Amygdala (tissue), 56 donors: Measurements from ENCODE around the gene CDX2.

Experiments used
- DNase-seq, 56 donors: peaks; one replicate each; lab custom pipeline; 2025; lab: John Stamatoyannopoulos, UW

The CDX2 gene

DNA sequence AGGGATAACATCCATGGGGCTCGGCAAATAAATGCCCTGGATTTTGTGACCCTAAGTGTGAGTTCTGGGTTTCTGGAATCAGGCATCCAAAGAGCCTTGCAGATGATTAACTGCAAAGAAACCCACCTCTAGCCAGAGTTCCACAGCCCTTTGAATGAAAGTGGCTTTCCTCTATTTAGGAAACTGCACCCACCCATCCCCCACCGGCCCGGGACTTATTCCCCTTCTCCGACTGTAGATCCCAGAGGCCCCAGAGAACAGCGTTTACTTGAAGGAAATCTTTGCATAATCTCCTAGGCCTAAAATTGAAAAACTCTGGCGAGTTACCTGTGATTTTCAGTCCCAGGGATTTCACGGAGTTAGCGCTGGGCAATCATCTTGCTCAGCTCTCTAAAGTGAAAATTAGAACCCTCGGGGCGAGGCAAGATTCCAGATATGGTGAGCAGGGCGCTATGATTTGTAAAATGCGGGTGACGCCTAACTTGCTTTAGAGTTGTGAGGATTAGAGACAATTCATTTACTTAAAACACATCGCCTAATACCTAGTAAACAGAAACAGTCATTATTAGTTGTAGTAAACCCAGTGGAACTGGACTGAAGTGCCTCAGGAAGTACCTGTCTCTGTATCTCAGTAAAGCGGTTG lies 10.0 kb upstream of the CDX2 start:
- DNase-seq, result no peak

DNA sequence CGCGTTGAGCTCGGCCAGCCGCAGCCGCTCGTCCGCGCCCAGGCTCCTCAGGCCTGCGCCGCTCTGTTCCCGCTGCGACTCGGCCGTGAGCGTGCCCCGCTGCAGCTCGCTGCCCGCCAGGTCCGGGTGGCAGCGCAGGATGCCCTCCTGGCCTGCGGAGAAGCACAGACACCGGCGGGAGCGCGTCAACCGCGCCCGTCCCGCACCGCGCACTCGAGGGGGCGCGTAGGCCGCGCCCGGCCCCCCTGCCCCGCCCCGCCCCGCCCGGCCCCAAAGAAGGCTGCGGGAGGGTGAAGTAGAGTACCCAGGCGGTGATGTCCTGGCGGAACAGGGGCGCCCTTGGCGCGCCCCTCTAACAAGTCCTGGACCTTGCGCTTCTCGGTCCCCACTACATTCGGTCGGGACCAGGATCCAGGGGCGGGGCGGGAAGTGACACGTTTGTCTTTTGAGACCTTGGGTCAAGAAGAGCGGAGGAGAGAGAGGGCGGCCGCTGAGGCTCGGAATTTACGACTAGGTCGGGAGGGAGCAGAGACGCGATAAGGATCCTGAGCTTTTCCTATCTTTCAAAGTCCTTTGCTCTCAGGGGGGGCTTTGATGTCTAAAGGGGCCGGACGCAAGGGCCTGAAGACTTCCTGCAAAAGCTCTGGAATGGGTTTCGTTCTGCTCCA lies 9.3 kb upstream of the CDX2 start:
- DNase-seq, result no peak

DNA sequence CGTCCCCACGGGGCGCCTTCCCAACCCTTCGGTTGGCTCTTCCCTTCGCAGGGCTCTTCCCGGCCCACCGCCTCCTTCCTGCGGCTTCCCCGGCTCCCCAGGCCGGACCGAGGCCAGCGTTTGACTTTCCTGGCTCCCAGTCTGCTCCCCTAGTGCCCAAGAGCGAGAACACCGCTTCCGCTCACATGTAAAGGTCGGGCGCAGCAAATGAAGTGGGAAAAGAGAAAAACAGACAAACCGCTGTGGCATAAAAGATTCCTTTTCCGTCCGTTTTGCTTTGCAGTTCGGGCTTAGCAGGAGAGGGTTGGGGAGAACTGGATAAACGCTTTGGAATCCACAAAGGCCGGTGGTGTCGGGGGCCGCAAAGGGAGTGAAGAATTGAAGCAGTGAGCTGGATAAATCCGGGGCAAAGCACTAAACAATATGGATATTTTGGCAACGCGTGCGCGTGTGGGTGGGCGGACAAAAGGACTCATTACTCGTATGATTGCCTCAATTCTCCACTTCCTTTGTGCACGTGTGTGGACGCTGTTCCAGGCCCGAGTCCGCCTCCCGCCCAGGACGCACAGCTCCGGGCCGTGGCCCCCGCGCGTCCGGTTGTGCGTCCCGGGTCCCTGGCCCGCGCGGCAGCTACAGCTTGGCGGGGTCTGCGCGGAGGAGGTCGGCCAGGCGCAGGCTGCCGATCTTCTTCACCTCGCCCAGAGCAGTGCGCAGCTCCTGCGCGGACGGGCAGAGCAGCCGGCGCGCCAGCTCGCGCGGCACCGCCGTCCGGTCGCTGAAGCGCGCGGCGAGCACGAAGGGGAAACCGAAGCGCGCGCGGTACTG lies 8.6 kb upstream of the CDX2 start:
- DNase-seq, result no peak

DNA sequence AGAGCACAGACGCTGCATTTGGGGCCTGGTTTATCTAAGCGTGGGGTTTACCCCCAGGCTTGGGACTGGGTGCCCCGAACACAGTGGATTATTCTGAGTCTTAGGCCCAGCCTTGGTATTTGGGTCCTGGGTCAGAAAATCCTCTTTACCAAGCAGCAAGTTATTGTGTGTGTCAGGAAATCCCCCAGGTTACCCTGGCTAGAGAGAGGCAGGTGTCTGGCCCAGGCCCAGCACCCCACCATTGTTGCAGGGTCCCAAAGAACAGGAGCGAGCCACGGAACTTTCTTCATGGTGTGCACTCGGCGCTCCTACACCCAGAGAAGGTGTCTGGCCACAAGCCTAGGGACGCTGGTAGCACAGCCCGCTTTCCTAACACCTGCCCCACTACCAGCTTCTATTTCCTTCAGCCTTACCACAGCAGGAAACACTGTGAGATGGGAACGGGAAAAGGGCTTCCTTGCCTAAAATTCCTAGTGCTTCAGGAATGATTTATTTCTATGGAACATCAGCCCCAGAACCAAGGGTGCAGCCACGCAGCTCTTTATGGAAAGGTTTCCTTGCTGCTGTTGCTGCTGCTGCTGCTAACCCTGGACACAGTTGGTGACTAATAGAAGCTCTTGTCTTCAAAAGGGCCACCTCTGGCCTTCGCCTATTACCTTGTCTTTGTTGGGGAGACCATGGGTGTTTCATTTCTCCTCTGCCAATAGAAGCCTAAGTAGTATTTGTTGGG lies 7.4 kb upstream of the CDX2 start:
- DNase-seq, result no peak

DNA sequence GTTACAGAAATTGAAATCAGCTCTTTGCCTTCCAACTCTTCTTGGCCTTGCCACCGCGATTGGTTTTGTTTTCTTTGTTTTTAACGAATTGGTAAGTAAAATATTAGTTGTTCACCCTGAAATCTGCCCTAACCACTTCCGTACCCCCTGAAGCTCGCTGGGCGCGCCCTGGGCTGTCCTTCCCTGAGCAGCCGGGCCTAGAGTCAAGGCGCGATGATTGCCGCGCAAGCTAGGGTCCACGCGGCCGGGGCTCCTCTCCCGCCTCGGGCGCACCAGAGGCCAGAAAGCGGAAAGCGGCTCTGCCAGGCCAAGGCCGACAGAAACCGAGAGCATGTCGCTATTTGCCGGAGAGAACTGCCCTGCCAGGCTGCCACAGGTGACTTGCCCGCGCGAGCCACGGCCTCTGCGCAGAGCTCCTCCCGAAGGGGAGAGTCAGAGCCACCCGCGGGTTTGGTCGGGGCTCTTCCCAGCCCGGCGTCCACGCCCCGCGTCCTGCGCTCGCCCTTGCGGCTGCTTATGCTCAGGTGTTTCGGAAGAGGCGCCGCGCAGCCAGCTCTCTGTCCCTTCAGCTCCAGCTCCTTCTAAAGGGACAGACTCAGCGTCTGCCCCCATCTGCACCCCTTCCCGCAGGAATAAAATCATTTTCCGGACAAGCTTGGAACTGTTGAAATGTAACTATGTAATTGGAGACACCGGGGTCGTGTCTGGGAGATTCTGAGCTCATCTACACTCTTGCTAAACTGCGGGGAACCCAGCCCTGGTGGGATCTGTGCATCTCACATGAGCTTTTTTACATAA lies 6.6 kb upstream of the CDX2 start:
- no peak for DNase-seq

DNA sequence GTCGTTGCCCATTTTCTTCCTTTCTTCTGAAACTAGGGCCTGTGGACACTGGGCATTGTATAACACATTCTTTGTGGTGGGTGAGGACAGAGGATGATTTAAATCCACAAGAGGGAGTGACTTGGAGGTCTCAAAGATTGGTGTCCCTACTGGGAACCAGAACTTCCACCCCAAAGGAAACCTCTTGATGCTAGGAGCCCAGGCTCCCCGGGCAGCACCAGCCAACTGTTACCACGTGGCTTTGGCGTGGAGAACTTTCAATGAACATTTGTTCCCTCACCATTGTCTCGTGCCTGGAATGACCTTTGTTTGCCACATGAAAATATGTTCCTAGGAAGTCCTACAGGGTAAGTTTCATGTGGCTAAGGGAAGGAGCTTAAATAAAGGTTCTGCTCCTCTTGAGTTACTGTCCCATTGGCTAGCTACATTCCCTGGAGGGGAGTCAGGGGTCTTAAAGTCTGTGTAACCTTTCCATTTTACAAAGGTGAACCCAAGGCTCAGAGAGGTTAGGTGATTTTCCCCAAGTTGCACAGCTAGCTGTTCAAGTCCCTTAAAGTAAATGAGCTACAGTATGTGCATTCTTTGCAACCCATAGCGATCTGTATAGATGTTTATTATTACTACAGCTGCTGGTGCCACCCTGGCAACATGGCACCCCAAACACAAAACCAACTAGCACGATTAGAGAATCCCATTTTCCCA lies 5.0 kb upstream of the CDX2 start:
- no peak for DNase-seq

DNA sequence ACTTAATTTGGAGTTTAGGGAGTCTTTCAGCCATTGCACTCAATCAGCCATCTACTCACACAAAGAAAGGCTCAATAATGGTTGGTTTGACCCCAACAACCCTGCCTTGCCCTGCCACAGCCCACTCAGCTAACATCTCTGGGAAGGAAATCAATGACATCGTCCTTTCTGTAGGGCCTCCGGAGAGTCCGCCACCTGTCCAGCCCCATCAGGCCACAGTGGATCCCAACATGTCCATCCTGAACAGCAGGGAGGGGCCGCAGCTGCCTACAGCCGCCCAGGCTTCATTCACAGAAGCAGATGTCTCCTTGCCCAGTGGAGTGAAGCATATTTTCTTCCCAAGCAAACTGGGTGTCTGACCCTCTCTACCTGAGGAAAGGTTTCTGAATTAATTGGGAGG lies 4.2 kb upstream of the CDX2 start:
- DNase-seq, result no peak

DNA sequence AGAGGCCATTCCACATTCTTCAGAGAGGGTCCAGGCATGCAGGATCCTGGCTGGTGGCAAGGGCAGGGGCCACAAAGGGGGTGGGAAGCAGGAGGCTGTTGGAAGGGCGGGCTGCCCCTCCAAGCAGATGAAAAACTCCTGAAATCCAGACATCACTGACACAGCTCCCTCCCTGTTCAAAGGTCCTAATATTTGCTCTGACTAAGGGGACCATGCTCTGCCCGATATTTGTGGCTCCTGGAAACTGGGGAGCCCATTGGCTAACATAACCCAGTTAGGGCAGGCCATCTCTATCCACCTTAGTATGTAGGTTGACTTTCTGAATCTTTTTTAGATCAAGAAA lies 3.3 kb upstream of the CDX2 start:
- no peak for DNase-seq

DNA sequence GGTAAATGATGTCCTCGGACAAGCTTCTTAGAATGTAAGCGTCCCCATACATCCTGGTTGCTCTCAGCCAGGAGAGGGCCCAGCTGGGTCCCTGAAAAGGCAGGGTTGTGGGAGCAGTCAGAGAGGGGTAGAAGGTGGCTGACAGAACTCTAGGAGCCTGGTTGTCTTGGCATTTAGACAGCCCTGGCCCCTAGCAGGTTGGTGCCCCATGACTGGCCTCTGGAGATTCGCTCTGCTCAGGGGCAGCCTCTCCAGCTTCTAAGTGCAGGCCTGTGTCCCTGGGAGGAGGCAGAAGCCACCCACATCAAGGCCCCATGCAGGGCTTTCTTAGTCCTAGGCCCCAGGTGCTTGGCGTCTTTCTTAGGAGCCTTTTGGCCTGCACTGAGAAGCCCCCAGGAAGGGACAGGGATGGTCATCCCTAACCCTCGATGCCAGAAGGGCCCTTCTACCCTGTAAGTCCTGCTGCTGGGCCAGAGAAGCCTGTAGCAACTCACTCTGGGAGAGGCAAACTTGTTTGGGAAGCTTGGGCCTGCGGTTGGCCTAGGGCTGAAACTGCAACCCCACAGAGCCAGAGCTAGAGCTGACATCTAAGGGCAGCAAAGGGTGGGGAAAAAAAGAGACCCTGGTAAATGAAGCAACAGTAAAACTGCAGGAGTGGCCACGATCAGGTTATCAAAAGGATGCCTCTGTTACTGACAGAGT lies 2.8 kb upstream of the CDX2 start:
- DNase-seq, result no peak

DNA sequence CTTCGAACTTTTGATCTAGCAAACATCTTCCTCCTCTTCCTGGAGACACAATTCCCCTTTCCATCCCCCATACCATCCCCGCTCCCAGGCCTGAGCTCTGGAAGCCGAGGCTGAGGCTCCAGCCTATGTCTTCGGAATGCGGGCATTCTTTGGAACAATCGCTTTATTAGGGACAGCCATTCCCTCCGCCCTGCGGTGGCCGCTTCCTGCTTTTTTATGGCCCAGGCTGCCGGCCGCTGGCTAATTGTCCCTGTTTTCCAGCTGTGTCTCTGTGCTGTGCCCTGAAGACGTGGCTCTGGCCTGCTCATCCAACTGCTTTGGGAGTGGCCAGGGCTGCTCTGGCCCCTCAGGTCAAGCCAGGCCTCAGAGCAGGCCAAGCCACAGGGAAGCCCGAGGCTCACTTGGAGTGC lies 2.1 kb upstream of the CDX2 start:
- DNase-seq, result no peak

DNA sequence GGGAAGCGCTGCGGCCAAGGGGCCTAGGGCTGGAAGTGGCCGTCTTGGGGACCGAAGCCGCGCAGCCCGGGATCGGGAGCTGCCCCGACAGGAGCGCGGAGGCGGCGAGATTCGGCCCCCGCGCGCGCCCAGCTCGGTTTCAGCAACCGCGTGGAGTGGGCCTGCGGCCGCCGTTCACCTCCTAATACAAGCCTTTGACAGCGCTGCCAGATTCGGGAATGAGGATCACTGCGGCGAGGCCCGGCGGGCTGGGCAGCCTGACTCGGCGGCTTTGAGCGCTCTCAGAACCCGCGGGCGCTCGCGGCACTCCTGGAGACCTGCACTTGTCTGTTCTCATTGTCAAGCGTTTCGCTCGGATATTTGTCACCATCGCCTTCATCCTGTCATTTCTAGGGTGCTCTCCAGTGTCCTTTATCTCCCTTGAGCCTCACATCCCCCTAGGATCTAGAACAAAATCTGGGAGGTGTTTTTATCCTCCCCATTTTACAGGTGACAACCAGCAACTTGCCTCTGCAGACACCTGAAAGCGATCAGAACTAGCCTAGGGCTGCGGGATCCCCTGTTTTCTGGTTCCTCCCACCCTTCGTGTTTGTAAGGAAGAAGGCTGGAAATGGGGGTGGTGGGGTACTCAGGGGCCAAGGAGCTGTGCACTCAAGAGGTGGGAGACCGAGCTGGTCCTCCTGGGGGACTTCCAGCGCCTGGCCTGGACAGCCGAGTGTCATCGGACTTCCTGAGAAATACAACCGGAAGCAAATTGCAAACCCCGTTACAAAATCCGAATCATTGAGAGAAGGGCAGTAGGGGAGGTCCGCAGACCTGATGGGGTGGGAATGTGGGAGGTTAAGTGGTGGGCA lies 1.5 kb upstream of the CDX2 start:
- DNase-seq, result no peak

DNA sequence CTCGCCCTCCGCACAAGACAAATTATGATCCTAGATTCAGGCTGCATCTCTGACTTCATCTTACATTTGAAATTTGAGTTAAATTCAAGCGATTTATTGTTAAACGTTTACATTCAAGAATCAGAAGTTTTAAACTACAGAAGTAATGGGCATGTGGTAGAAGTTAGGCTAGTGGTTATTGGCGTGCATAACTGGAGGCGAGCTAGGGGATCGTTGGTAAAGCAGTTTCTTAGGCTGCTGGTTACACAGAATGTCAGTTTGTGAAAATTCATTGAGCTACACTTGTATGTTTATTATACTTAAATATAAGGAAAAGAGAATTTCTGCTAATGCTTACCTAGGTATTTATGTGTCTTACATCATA lies 733 bp upstream of the CDX2 start:
- no peak for DNase-seq

DNA sequence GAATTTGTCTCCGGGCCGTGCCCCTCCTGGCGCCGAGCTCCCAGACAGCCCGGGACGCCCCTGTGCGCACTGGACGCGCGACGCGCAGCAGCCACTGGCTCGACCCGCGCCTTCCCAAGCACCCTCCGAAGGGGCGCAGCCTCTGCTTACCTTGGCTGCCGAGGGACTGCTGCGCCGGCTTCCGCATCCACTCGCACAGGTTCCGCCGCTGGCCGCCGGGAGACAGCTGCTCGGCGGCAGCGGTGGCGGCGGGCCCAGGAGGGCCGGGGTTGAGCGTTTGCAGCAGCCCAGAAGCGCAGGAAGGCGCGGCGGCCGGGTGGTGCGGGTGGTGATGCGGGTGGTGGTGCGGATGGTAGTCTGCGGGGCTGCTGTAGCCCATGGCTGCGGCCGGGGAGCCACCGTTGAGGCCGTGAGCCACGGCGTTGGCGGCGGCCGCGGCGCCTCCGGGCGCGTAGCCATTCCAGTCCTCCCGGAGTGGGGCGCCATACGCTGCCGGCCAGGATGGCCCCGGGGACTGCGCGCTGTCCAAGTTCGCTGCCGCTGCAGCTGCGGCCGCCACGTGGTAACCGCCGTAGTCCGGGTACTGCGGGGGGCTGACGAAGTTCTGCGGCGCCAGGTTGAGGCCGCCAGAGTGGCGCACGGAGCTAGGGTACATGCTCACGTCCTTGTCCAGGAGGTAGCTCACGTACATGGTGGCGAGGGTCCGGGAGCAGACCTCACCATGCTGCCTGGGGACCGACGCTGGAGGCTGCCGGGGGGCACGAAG lies 616 bp downstream of the CDX2 start:
- no peak for DNase-seq

DNA sequence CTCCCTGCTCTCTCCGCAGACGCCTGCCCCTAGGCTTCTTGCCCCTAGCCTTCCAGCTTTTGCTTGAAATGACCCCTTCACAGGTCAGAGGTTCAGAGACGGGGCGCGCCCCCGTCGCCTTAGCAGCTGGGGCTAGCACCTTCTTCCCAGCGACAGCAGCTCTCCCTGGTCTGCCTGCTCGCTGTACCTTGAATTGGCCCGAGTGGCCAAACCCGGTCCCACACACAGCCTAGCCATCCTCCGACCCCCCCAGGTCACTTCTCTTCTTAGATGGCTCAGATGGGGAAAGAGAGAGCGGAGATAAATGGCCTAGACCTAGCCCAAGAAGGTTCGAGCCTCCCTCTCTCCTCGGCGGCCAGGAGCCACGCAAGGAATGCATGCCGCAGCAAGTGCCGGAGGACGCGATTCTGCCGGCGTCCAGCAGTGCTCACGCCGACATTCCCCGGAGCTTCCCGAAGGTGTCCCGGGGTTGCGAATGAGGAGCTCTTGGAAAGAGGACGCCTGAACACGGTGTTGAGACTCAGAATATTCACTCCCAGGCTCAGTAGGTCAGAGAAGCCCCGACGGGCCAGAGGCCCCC lies 1.3 kb downstream of the CDX2 start:
- no peak for DNase-seq

DNA sequence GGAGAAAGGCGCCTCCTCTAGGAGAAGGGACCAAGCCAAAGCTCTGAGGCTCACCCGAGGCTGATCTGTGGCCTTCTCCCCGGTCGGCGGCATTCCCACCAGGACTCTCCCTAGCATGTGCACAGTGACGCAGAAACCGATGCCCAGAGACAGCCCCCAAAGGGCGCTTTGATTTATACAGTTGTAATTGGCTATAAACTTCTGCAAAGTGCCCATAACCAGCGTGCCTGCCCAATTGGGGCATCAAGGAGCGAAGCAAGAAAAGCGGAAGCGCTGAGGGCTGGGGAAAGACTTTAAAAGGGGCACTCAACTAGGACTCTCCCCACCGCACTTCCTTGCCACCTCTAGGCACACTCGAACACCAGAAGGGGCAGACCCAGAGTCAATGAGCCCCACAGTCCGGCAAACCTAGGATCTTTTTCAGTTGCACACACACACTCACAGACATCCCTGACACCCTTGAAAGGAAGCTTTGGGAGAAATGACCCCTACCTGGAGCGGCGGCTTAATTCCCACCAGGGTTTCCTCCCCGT lies 1.8 kb downstream of the CDX2 start:
- DNase-seq, result no peak

DNA sequence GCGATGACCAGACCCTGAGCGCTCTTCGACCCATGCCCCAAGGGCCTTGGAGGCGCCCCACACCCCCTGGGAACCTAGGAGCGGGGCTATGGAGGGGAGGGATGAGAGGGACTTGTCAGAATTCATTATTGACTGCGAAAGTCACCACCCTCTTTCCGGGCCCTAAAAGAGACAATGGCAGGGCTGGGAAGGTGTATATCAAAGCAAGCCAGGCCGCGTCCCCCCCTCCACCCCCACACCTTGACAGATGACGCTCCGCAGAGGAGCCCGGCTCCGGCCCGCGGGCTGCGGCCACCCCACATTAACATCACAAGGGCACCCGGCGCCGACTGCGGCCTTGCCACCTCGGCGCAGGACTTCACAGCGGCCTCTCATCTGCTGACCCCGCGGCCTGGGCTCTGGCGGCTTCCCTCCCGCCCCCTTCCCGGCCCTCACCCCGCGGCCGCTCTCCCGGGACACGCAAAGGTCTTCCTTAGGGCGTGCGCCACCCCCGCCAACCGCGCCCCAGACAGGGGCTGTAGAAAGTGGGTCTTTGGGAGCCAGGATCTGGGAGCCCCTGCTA lies 2.4 kb downstream of the CDX2 start:
- DNase-seq, result no peak
